CD4-positive, alpha-beta T cell treated with Interferon alpha-2 for 1 hour (primary cell): ENCODE results near the gene FAM120AOS.
"Not testable (repeated sequence)": the region's sequence is repeated elsewhere in the genome, so short reads cannot be mapped to it uniquely, and the experiment has no call there.

Experiments
- DNase-seq, 2 donors: peaks; one replicate each; pipeline ENCODE4 v3.0.0-alpha.2; 2020 to 2022

Gene FAM120AOS

GRCh38 chr9:93466416-93467061 lies 13.2 kb upstream of the FAM120AOS start:
- no peak for DNase-seq

GRCh38 chr9:93465855-93466254 lies 12.5 kb upstream of the FAM120AOS start:
- no peak for DNase-seq

- DNase-seq, result no peak
Observed at GRCh38 chr9:93464876-93465275, 11.5 kb upstream of the FAM120AOS start.

GRCh38 chr9:93464395-93464794 lies 11.0 kb upstream of the FAM120AOS start:
- DNase-seq, result no peak

GRCh38 chr9:93463638-93464248 lies 10.4 kb upstream of the FAM120AOS start:
- DNase-seq, result peak in 1 of 2 donors; percentile 12

GRCh38 chr9:93461821-93462220 lies 8.4 kb upstream of the FAM120AOS start:
- no peak for DNase-seq

- DNase-seq, result no peak
Observed at GRCh38 chr9:93461414-93461743, 8.0 kb upstream of the FAM120AOS start.

GRCh38 chr9:93460689-93461413 lies 7.5 kb upstream of the FAM120AOS start:
- no peak for DNase-seq

- DNase-seq, result no peak
Observed at GRCh38 chr9:93459432-93459847, 6.1 kb upstream of the FAM120AOS start.

- no peak for DNase-seq
Observed at GRCh38 chr9:93458712-93459111, 5.3 kb upstream of the FAM120AOS start.

- no peak for DNase-seq
Observed at GRCh38 chr9:93457006-93457405, 3.6 kb upstream of the FAM120AOS start.

- DNase-seq, result peak in 1 of 2 donors; percentile 28
Observed at GRCh38 chr9:93456504-93456903, 3.1 kb upstream of the FAM120AOS start.

- DNase-seq, result no peak
Observed at GRCh38 chr9:93456022-93456421, 2.6 kb upstream of the FAM120AOS start.

- no peak for DNase-seq
Observed at GRCh38 chr9:93452710-93453046, 703 bp downstream of the FAM120AOS start.

GRCh38 chr9:93451849-93452709 lies 1.3 kb downstream of the FAM120AOS start:
- peak; percentile 19 to 44 for DNase-seq

- peak; percentile 75 to 85 for DNase-seq
Observed at GRCh38 chr9:93450945-93451815, 2.2 kb downstream of the FAM120AOS start, which contains the start of gene FAM120A. Gene FAM120A (plus strand): TSS chr9:93451685. CDS start chr9:93451916, 231 bp downstream.

GRCh38 chr9:93447655-93448054 lies 5.7 kb downstream of the FAM120AOS start:
- DNase-seq, result no peak

- DNase-seq, result no peak
Observed at GRCh38 chr9:93446073-93446472, 7.3 kb downstream of the FAM120AOS start.

GRCh38 chr9:93440896-93441580 lies 12.3 kb downstream of the FAM120AOS start:
- no peak for DNase-seq

- DNase-seq, result not testable (repeated sequence)
Observed at GRCh38 chr9:93439301-93439700, 14.1 kb downstream of the FAM120AOS start.

- no peak for DNase-seq
Observed at GRCh38 chr9:93437996-93438395, 15.4 kb downstream of the FAM120AOS start.
